HG03103 (cell line): Measurements from ENCODE around the gene CAPN14.

Source experiments
- ATAC-seq: cut with Tn5 transposase; IDR thresholded peaks from one replicate; pipeline ENCODE4 v1.9.1; 2021; ENCODE audit warnings: low read depth; ENCODE audit not compliant: unreplicated experiment

CAPN14 gene

GRCh38 chr2:31228717-31229116 lies 11.4 kb upstream of the CAPN14 start:
- no peak for ATAC-seq

DNA sequence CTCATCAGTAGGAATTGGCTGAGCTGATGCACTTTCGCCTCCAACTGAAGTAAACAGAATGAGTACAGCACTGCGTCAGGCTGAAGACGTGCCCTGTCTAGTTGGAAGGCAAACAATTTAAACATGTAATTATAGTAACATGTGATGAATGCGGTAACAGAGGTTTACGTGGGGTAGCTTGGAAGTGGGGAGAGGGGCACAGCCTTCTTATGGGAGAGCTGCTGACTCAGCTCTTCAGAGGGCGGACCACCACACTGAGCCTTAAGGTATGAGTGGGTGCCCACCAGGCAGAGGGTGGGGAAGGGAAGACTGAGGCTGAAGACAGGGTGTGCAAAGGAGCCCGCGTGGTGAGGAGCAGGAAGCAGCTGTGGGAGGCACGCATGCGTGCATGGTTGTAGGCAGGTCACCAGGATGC lies 10.4 kb upstream of the CAPN14 start:
- ATAC-seq = no peak

GRCh38 chr2:31227110-31227509 lies 9.8 kb upstream of the CAPN14 start:
- ATAC-seq = no peak

- ATAC-seq = no peak
Measured at GRCh38 chr2:31226266-31226665, 9.0 kb upstream of the CAPN14 start.

- ATAC-seq = no peak
Measured at GRCh38 chr2:31223749-31224148, 6.4 kb upstream of the CAPN14 start.

- no peak for ATAC-seq
Measured at GRCh38 chr2:31223026-31223425, 5.7 kb upstream of the CAPN14 start.

GRCh38 chr2:31222071-31222470 lies 4.8 kb upstream of the CAPN14 start:
- no peak for ATAC-seq

- ATAC-seq = no peak
Measured at GRCh38 chr2:31221544-31221943, 4.2 kb upstream of the CAPN14 start.

DNA sequence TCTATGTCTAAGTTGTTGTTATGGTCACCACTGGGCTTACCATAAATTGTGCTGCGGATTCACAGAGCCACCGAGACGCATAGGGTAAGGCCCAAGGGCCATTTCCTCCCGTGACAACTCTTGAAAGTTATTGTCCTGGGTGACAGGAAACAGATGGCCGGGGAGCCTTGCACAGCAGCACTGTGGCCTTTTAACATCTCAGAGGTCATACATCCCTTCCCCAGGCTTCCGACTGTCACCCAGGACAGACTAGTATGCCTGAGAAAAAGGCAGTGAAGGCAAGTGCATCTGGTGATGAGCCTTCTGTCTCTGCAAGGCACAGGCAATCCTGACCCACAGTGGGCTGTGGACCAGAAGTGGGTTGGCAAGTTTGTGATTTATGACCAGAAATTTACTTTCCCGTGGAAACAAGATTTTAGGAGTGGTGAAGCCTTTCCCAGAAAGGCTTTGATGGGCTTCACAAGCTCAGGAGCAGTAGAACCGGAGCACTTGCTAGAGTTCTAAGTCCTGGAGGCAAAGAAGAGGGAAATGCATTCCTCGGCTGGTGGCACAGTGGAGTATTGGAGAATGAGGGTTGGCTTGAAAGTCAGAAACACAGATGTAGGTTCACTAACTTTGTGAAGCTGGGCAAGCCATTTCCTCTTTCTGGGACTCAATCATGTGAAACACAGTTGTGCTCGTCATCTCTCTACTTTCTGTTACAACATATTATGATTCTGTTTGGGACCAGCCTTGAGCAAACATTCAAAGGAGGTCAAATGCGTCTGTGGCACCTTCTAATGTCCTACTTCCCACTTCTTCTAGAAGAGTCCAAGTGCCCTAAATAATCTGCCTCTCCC lies 2.0 kb upstream of the CAPN14 start:
- ATAC-seq = peak; percentile 72

GRCh38 chr2:31216734-31217133 lies 581 bp downstream of the CAPN14 start:
- peak; percentile 44 for ATAC-seq

- no peak for ATAC-seq
Measured at GRCh38 chr2:31214444-31214915, 2.8 kb downstream of the CAPN14 start.

- no peak for ATAC-seq
Measured at GRCh38 chr2:31213601-31214443, 3.5 kb downstream of the CAPN14 start.

GRCh38 chr2:31212659-31213600 lies 4.4 kb downstream of the CAPN14 start:
- no peak for ATAC-seq

DNA sequence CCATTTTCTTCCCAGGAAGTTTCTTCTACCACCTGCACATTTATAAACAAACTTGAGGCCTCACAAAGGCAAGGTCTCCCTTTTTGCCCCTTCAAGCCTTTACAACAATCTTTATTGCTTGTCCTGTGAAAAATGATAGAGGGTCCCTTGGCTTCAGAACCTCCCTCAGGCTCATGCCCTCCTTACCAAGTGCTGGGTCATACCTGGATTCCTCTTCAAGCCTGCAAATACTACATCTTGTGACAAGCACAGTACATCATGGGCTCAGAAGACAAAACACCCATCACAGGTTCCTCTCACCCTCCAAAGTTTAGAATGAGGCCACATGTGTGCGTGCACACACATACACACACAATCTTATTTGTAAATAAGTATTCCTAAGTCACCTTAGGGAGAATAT lies 9.1 kb downstream of the CAPN14 start:
- ATAC-seq = no peak

DNA sequence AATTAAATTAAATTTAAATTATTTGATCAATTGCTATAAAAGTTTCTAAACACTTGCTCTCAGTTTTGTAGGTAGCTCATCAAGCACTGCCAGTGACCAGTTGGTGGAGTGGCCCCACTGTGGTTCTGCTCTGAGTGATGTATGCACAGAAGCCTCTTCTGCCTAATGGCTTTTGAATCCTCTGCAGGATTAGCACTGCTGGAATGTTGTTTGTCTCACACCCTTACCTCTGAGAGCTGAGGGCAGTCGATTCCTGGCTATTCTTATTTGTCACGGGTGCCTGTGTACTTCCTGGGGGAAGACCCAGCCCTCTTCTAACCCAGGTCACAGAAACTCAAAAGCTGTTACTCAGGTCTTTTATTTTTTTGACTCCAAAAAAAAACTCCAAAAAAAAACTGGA lies 9.5 kb downstream of the CAPN14 start:
- ATAC-seq = no peak

GRCh38 chr2:31205613-31206012 lies 11.7 kb downstream of the CAPN14 start:
- no peak for ATAC-seq

- ATAC-seq = no peak
Measured at GRCh38 chr2:31205186-31205585, 12.1 kb downstream of the CAPN14 start.

DNA sequence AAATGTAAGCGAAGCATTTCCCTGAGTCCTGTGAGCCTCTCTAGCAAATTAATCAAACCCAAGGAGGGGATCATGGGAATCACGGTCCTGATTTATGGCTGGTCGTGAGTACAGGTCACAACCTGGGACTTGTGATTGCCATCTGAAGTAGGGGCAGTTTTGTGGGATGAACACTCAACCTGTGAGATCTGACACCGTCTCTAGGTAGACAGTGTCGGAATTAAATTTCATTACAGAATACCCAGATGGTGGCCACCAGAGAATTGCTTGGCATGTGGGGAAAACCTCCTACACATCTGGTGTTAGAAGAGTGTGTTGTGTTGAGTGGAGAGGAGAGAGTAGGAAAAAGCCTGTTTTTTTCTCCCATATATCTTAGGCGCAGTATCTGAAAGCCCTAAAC lies 12.5 kb downstream of the CAPN14 start:
- no peak for ATAC-seq

DNA sequence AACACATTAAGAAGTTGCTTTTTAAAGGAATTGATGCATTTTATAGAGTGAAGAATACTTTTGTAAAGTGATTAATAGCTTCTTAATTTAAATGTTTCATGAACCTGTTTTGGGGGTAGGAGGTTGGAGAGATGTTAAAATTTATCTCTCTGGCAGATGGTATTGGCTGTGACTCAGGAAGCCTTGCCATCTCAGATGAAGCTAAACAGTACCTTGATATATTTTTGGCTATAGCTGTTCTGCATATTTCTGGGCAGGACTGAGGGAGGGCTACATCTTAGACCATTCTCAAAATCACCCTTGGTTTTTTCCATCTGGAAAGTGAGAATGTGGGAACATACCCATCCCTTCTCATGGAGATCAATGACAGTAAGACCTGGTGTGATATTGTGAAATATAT lies 13.4 kb downstream of the CAPN14 start:
- no peak for ATAC-seq

GRCh38 chr2:31202833-31203232 lies 14.5 kb downstream of the CAPN14 start:
- ATAC-seq = no peak

- ATAC-seq = no peak
Measured at GRCh38 chr2:31202041-31202440, 15.3 kb downstream of the CAPN14 start.
